HL-60/S4 treated with phorbol 12-myristate 13-acetate at 8.2 ng/mL for 4 days and 3 days (cell line): Measurements from ENCODE around the gene NAPB.

Experiments used
- in situ Hi-C: fragments of 300-500 bp; cut with MboI; formaldehyde crosslinking; loops from 2 replicates; pipeline ENCODE4 v1.15.0; 2022; ENCODE audit warnings: low sequenced_read_pairs

The NAPB gene

DNA sequence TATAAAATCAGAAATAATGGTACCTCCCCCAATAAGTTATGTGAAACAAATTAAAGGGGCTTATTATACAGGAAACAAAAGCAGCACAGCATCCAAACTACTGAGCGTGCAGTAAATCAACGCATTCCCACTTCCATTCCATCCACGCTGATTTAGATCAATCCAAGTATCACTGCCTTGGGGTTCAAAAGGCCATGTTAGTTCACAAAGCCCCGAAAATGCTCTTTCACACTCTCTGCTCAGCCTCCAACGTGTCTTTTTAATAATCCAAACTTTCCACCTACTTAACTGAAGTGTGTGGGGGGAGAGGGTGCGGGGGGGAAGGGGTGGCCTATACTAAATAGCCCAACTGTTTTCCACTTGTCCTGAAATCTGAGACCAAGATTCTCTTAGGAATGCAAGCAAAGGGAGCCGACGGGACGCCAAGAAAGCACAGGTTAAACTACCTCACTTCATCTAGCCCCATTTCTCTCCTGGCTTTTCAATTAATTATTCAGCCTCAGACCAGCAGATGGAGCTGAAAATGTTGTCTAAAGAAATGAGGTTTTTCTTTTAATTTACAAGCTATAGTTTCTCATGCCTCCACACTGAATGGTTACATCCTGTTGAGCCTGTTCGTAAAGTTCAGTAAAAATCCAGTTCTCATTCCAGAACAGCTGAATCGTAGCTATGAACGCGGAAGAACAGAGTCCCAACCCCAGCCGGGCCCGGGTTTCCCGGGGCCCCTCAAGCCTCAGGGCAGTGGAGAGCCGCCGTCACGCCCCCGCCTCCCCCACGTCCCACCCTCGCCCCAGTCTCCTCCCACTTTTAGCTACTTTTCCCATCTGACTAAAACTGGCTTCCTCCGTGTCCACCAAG is 71.7 kb downstream of the NAPB start:
- in situ Hi-C loops, result loop anchor here (10.0 to 25.0 kb wide), 3 partner anchors 295 to 1012 kb away; no protein-coding TSS in a partner anchor

DNA sequence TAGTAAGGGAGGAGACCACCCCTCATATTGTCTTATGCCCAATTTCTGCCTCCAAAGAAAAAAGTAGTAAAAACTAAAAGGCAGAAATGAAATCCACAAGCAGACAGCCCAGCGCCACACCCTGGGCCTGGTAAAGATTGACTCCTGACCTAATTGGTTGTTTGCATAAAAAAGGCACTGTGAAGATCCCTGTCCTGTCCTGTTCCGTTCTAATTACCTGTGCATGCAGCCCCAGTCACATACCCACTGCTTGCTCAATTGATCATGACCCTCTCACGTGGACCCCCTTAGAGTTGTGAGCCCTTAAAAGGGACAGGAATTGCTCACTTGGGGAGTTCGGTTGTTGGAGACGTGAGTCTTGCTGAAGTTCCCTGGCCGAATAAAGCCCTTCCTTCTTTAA is 72.8 kb downstream of the NAPB start:
- in situ Hi-C loops, result loop anchor here (10.0 to 25.0 kb wide), 3 partner anchors 294 to 1011 kb away; no protein-coding TSS in a partner anchor

- in situ Hi-C loops, result loop anchor here (10.0 to 25.0 kb wide), 3 partner anchors 293 to 1010 kb away; no protein-coding TSS in a partner anchor
Observed at GRCh38 chr20:23347791-23348190, 73.5 kb downstream of the NAPB start.

- in situ Hi-C loops, result loop anchor here (10.0 to 25.0 kb wide), 3 partner anchors 291 to 1009 kb away; no protein-coding TSS in a partner anchor
Observed at GRCh38 chr20:23346002-23346401, 75.3 kb downstream of the NAPB start.

GRCh38 chr20:23344336-23344735 is 77.0 kb downstream of the NAPB start:
- in situ Hi-C loops, result loop anchor here (10.0 to 25.0 kb wide), 3 partner anchors 290 to 1007 kb away; no protein-coding TSS in a partner anchor

DNA sequence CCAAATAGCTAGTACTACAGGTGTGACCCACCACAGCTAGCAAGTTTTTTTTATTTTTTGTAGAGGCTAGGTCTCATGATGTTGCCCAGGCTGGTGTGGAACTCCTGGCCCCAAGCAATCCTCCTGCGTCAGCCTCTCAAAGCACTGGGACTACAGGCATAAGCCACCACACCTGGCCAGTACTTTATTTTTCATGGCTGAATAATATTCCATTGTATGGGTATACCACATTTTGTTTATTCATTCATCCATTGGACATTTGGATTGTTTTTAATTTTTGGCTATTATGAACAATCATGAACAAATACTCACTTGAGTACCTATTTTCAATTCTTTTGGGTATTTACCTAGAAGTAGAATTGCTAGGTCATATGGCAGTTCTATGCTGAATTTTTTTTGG is 77.7 kb downstream of the NAPB start:
- in situ Hi-C loops, result loop anchor here (10.0 to 25.0 kb wide), 3 partner anchors 289 to 1006 kb away; no protein-coding TSS in a partner anchor

DNA sequence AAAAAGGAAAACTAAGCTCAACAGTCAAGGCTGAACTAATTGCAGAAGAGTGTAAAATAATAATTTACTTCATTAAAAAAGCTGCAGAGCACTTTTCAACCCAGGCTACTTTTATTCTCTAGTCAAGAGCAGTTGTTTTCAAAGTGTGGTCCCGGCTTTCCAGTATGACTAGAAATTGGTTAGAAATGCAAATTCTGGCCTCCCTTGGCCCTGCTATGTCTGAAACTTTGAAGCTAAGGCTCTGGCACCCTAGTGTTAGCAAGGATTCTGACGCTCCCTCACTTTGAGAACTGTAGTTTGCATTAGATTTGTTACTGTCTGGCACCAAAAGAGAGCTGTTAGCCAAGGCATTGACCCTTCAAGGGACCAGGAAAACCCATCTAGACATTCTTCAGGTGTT is 80.2 kb downstream of the NAPB start:
- in situ Hi-C loops, result loop anchor here (10.0 to 25.0 kb wide), 3 partner anchors 286 to 1004 kb away; no protein-coding TSS in a partner anchor

DNA sequence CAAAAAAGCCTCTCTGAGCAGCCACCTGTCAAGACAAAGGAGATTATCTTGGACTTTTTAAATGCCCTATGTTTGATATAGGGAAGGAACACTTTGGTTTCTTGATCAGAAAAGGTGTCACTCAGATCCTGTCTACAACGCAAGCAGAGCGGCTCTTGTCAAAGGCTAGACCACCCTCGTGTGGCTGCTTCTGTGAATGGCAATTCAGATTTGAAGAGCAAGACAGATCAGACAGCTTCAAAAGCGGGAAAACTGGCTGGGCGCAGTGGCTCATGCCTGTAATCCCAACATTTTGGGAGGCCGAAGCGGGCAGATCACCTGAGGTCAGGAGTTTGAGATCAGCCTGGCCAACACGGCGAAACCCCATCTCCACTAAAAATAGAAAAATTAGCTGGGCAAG is 80.8 kb downstream of the NAPB start:
- in situ Hi-C loops, result loop anchor here (10.0 to 25.0 kb wide), 3 partner anchors 286 to 1003 kb away; no protein-coding TSS in a partner anchor

DNA sequence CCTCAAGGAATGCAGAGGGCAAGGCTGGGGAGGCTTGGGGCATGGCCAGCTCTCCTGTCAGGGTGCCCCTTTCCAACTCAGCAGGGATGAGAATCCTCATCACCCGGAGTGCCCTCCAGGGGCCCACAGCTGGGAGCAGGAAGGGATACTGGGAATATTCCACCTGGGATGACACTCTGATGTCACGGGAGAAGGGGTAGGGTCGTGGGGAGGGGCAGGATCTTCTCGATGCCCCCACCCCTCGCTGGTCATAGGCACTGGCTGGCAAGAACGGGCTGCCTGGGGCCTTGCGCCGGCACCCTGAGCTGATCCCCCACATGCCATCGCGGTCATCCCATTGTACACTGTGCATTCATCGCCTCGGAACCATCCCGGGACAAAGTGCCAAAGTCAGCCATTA is 81.3 kb downstream of the NAPB start:
- in situ Hi-C loops, result loop anchor here (10.0 to 25.0 kb wide), 3 partner anchors 285 to 1003 kb away; no protein-coding TSS in a partner anchor

- in situ Hi-C loops, result loop anchor here (25.0 kb wide), 2 partner anchors 650 to 1000 kb away; no protein-coding TSS in a partner anchor
Observed at GRCh38 chr20:23337312-23337711, 84.0 kb downstream of the NAPB start.

GRCh38 chr20:23336476-23336875 is 84.8 kb downstream of the NAPB start:
- in situ Hi-C loops, result loop anchor here (25.0 kb wide), 2 partner anchors 649 to 999 kb away; no protein-coding TSS in a partner anchor

GRCh38 chr20:23335521-23335920 is 85.8 kb downstream of the NAPB start:
- in situ Hi-C loops, result loop anchor here (25.0 kb wide), 2 partner anchors 648 to 998 kb away; no protein-coding TSS in a partner anchor

- in situ Hi-C loops, result loop anchor here (25.0 kb wide), 2 partner anchors 647 to 997 kb away; no protein-coding TSS in a partner anchor
Observed at GRCh38 chr20:23334111-23334510, 87.2 kb downstream of the NAPB start.

DNA sequence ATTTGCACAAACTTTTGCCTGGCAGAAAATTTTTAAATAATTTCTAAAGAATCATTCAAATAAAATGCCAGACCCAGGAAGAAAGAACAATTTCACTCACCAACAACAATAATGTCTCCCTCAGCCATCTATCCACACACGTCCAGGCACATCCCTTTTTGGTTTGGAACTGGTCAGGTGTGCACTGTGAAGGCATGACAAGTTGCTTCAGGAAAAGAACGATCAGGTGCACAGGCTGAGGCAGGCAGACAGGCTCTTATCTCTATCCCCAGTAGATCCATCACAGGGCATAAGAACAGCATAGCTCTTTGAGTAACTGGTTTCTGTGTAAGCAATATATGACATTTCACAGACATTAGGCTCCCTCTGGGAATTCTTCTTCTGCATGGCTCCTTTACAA is 88.8 kb downstream of the NAPB start:
- in situ Hi-C loops, result loop anchor here (25.0 kb wide), 2 partner anchors 645 to 995 kb away; no protein-coding TSS in a partner anchor

GRCh38 chr20:23331450-23332350 is 89.6 kb downstream of the NAPB start:
- in situ Hi-C loops, result loop anchor here (25.0 kb wide), 2 partner anchors 644 to 994 kb away; no protein-coding TSS in a partner anchor

DNA sequence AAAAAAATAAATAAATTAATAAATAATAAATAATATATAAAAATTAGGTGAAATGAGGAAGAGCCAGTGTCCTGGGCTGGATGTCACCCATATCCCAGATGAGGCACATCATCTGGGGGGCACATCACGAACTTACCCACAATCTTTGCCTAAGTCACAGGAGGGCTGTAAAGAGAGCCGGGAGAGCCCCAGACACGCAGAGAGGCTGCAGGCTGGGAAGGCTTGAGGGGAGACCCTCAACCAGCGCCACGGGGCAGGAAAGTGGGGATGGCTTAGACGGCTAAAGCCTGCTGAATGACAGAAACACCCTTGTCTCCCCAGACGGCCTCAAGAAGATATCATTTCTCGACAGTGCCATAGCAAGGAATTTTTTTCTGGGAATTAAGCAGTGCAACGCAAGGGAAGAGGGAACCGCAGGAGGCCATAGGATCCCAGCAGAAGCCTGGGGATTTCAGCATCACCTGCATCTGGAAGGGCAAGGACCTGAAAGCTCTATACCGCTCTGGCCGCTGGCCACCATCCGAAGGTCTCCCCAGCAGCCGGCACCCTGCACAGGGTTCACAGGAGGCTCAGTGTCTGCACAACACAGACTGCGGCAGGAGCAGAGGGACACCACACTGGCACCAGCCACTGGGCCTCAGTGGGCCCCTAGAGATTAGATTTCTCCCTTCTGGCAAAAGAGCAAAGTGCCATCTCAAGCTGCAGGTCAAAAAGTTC is 93.5 kb downstream of the NAPB start:
- in situ Hi-C loops, result loop anchor here (25.0 kb wide), 2 partner anchors 640 to 990 kb away; no protein-coding TSS in a partner anchor

DNA sequence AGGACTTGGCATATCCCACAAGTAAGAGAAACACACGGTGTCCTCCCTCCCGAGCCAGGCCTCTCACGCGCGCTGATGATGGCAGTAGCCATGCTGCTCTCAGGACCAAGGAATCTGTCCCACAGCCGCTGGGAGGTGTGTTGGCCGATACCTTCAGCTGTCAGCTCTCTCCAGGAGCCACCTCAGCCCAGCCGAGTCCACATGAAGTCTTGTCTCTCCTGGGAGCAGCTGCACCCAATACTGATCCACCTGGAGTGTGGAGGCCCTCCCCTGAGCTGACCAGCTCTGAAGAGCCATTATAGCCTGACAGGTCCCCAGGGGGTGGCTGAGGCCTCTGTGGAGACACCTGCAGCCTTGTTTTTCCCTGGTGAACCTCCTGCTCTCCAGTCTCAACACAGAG is 94.5 kb downstream of the NAPB start:
- in situ Hi-C loops, result loop anchor here (25.0 kb wide), 2 partner anchors 639 to 989 kb away; no protein-coding TSS in a partner anchor

DNA sequence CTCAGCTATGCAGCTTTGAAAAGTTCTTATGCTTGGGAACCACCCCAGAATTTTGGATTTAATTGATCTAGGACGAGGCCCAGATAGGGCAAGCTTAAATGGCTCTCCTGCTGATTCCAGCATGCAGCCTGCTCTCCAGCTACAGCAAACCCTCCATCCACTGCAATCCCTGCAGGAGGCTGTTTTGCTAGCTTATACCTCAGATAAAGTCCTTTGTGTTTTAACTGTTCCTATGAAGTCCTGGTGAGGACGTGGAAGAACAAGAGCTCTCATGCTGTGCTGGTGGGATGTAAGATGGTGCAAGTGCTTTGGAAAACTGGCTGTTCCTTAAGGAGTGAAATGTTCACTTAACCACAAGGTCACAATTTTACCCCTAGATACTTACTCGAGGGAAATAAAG is 96.2 kb downstream of the NAPB start:
- in situ Hi-C loops, result loop anchor here (25.0 kb wide), 2 partner anchors 638 to 988 kb away; no protein-coding TSS in a partner anchor
